ENCODE results near the gene ZNF22.

Gene ZNF22

DNA sequence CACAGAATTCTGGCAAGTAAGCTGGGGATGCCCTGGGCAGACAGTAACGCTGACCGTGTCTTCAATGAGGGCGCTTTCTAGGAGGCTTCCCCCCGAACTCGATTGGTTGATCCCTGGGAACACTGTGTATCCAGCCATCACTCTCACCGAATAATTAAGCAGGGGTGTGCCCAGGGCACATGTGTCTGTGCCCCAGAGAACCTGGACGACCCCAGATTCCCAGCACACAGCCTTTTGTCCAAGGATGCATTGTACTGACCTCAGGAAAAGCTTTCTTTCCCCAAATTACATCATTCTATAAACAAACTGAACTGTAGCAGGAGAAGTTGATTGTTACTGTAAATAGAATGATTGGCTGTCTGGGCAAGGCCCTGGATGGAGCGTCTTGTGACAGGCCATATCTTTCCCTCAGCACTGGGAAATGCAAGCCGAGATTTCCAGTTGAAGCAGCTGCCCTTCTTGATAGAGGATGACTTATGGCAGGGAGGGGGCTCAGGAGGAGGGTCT lies 15.5 kb upstream of the ZNF22 start:
- in situ Hi-C loops (cut with MboI; ENCODE audit: low sequenced_read_pairs) = no loop called here
- Histone ChIP-seq H3K27me3 (ENCODE audit: low read depth) (no peaks in the 10 kb centered on the region), H3K4me1 (peaks cover 25% of the 10 kb centered on the region), H3K9me3 (no peaks in the 10 kb centered on the region), H3K36me3 (replicated peaks) (no peaks in the 10 kb centered on the region), H3K4me3 (no peak overlapping the region)
- no peak for DNase-seq (ENCODE audit: low spot score in 2 of 2)

DNA sequence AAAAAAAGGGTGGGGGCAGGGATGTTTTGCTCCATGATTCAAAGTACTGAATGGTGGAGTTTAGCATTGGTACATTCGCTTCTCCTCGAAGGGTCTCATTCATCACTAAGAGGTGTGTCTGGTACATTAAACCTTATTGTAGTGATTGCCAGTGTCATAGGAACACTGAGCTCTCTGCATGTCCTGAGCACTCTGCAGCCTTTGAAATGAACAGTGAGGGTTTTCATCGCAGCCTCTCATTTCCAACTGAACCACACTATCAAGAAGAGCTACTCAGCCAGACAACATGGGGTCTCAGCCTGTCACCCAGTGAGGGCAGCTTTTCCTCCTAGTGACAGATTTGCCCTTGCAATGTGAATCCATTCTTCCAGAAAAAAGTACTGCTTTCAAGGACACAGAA lies 14.5 kb upstream of the ZNF22 start:
- in situ Hi-C loops (cut with MboI; ENCODE audit: low sequenced_read_pairs) = no loop called here

DNA sequence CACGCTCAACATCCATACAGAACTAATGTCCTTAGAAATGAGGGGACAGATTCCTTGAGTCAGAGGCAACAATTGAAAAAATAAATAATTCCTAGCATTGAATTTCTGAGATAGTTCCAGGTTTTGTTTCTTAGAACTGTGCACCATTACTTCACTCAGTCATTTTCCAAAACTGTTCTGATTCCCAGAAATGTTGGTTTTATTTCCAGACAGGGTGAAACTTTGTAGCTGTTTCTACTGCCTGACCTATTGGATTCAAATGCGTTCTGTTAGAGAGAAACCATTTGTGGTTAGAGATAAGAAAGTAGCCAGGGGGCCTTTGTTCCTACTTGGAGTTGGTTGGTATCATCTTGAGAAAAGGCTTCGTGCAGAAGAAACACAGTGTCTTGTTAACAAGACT lies 14.1 kb upstream of the ZNF22 start:
- no peak overlapping the region for H3K4me3 ChIP-seq
- DNase-seq (ENCODE audit: low spot score in 2 of 2) = no peak
- in situ Hi-C loops (cut with MboI; ENCODE audit: low sequenced_read_pairs) = no loop called here
- no peaks in the 10 kb centered on the region for H3K9me3 ChIP-seq
- peaks cover 32% of the 10 kb centered on the region for H3K4me1 ChIP-seq
- H3K36me3 ChIP-seq (replicated peaks) = no peaks in the 10 kb centered on the region
- no peaks in the 10 kb centered on the region for H3K27me3 ChIP-seq (ENCODE audit: low read depth)

More for the DNA sequence above, 14.5 kb upstream of the ZNF22 start:
- no peaks in the 10 kb centered on the region for H3K9me3 ChIP-seq
- no peak overlapping the region for H3K4me3 ChIP-seq
- no peaks in the 10 kb centered on the region for H3K27me3 ChIP-seq (ENCODE audit: low read depth)
- DNase-seq (ENCODE audit: low spot score in 2 of 2) = no peak
- peaks cover 29% of the 10 kb centered on the region for H3K4me1 ChIP-seq
- no peaks in the 10 kb centered on the region for H3K36me3 ChIP-seq (replicated peaks)

DNA sequence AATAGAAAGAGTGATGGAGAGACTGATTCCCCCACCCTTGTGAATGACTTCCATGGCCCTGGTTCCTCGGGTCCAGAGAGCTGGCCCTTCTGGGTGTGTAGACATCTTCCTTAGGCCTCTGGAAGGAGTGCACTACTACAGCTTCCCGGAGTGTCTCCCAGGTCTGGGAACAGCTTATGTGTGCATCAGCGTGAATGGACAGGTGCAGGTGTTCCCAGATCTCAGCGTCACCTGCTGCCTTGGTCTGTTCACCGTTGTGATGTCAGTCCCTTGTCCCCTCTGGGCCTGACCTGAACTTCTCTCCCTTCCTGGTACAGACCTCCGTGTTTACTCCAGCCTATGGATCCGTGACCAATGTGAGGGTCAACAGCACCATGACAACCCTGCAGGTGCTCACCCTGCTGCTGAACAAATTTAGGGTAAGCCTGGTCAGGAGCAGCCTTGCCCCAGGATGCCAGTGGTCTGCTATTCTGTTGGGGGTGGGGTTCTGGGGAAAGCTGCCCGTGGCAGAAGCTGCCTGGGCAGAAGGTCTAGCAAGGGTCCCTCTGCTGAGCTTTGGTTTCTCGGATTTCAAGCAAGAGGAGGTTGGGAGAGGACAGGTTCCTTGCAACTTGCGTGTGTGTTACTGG lies 11.7 kb upstream of the ZNF22 start:
- Histone ChIP-seq H3K4me3 (no peak overlapping the region), H3K36me3 (replicated peaks) (no peaks in the 10 kb centered on the region), H3K27me3 (ENCODE audit: low read depth) (no peaks in the 10 kb centered on the region), H3K9me3 (no peaks in the 10 kb centered on the region), H3K4me1 (peaks cover 32% of the 10 kb centered on the region)
- DNase-seq (ENCODE audit: low spot score in 2 of 2) = peak in 1 of 2 experiments; percentile 4
- in situ Hi-C loops (cut with MboI; ENCODE audit: low sequenced_read_pairs) = no loop called here

DNA sequence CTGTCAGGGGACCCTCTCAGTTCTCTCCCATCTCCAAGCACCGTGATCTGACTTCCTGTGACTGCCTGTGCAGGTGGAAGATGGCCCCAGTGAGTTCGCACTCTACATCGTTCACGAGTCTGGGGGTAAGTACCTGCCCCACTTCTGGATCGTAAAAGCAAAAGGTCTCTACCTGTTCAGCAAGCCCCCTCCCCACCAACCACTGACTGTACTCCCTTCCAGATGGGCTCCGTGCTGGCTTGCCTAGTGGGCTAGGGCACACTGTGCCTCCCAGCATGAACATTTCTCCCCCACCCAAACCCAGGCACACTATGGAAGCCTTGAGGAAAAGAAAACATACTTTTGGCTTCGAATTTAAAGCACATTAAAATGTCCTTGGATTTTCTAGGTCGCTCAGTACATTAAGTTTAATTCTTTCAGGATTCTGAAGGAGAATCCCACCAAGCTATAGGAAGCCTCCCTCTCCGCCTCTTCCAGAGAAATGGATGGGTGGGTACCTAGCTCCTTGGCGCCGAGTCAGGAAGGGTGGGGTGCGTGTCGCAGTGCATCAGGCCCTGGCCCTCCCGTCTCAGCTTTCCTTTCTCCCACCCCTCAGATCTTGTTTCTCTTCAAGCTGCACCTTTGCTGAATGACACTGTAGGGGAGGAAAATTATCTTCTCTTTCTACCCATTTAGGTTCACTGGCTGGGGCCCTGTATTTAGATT lies 11.0 kb upstream of the ZNF22 start:
- peak in 1 of 2 experiments; percentile 76 for DNase-seq (ENCODE audit: low spot score in 2 of 2)
- Histone ChIP-seq H3K9me3 (no peaks in the 10 kb centered on the region), H3K27me3 (ENCODE audit: low read depth) (no peaks in the 10 kb centered on the region), H3K4me1 (peaks cover 32% of the 10 kb centered on the region), H3K4me3 (no peak overlapping the region), H3K36me3 (replicated peaks) (no peaks in the 10 kb centered on the region)
- in situ Hi-C loops (cut with MboI; ENCODE audit: low sequenced_read_pairs) = no loop called here

DNA sequence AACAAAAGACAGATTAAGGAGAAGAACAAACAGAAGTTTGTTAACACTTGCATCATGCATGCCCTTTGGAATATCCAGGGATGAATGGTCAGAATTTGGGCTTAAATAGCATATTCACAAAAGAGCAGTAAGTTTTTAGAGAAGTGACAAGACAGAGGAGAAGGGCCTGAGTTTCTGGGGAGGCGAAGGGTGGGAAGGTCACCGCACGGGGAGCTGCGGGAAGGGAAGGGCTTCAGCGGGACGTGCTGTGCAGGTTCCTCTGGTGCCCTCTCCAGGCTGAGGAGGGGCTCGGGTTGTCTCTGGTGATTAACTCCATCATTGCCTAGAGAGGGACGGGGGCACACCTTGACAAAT lies 10.4 kb upstream of the ZNF22 start:
- Histone ChIP-seq H3K9me3 (no peaks in the 10 kb centered on the region), H3K27me3 (ENCODE audit: low read depth) (no peaks in the 10 kb centered on the region), H3K4me1 (peaks cover 32% of the 10 kb centered on the region), H3K4me3 (no peak overlapping the region), H3K36me3 (replicated peaks) (no peaks in the 10 kb centered on the region)
- DNase-seq (ENCODE audit: low spot score in 2 of 2) = peak; percentile 86 to 93
- in situ Hi-C loops (cut with MboI; ENCODE audit: low sequenced_read_pairs) = no loop called here

DNA sequence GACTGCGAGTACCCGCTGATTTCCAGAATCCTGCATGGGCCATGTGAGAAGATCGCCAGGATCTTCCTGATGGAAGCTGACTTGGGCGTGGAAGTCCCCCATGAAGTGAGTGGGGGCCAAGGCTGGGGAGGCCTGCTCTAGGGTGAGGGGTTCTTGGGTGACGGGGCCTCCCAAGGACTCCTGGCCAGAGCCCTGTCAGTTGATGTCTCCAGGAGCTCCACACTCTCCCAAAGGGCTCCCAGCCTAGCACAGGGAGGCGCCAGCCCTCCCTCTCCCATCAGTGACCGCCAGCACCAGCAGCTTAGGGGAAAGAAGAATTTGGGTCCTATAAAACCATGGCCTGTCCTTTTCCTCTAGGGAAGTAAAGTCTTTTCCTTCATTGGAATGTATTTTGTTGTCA lies 9.8 kb upstream of the ZNF22 start:
- DNase-seq (ENCODE audit: low spot score in 2 of 2) = no peak
- Histone ChIP-seq H3K4me3 (no peak overlapping the region), H3K9me3 (no peaks in the 10 kb centered on the region), H3K4me1 (peaks cover 25% of the 10 kb centered on the region), H3K36me3 (replicated peaks) (no peaks in the 10 kb centered on the region), H3K27me3 (ENCODE audit: low read depth) (no peaks in the 10 kb centered on the region)
- in situ Hi-C loops (cut with MboI; ENCODE audit: low sequenced_read_pairs) = no loop called here

DNA sequence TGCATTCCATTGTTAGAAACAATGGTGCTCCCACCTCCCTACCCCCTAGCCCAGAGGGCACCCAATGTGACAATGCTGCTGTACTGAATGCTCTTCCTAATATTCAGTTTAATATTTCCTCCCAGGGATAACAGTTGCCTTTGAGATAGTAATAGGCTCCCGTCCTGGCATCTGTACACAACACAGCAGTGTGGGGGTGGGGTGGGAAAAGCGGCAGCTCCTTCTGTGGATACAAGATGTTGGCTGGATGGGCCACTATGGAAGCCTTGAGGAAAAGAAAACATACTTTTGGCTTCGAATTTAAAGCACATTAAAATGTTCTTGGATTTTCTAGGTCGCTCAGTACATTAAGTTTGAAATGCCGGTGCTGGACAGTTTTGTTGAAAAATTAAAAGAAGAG lies 9.2 kb upstream of the ZNF22 start:
- DNase-seq (ENCODE audit: low spot score in 2 of 2) = no peak
- Histone ChIP-seq H3K4me3 (no peak overlapping the region), H3K27me3 (ENCODE audit: low read depth) (no peaks in the 10 kb centered on the region), H3K36me3 (replicated peaks) (no peaks in the 10 kb centered on the region), H3K9me3 (no peaks in the 10 kb centered on the region), H3K4me1 (peaks cover 20% of the 10 kb centered on the region)
- in situ Hi-C loops (cut with MboI; ENCODE audit: low sequenced_read_pairs) = no loop called here

DNA sequence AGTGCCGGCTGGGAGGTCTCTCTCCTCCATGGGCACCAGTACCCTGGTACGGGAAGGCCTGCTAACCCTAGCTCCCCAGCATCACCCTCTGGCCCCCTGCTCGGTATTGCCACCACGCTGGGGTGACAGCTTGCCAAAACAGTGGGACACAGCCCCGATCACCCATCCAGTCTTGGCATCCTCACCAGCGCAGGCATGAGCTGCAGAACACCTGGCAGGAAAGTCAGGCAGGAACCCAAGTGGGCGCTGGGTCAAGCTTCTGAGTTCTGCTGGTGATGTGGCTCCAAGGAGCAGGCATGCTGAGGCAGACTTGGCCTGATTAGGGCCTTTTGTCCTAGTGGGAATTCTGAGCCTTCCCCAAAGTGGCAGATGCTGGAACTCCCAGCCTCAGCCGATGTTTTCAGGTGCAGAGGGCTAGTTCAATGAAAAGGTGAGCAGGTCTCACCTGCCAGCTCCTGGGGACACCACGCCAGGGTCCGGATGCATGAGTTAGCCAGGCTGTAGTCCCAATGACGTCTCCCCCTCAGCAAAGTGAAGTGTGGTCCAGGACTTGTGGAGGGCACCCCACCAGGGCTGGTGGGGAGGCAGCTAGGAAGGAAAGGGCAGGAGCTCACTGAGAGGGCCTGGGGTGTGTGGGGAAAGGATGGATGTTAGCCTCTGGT lies 8.5 kb upstream of the ZNF22 start:
- no peaks in the 10 kb centered on the region for H3K36me3 ChIP-seq (replicated peaks)
- no peaks in the 10 kb centered on the region for H3K9me3 ChIP-seq
- no peaks in the 10 kb centered on the region for H3K27me3 ChIP-seq (ENCODE audit: low read depth)
- H3K4me1 ChIP-seq = peaks cover 23% of the 10 kb centered on the region
- in situ Hi-C loops (cut with MboI; ENCODE audit: low sequenced_read_pairs) = no loop called here
- no peak for DNase-seq (ENCODE audit: low spot score in 2 of 2)
- H3K4me3 ChIP-seq = no peak overlapping the region

DNA sequence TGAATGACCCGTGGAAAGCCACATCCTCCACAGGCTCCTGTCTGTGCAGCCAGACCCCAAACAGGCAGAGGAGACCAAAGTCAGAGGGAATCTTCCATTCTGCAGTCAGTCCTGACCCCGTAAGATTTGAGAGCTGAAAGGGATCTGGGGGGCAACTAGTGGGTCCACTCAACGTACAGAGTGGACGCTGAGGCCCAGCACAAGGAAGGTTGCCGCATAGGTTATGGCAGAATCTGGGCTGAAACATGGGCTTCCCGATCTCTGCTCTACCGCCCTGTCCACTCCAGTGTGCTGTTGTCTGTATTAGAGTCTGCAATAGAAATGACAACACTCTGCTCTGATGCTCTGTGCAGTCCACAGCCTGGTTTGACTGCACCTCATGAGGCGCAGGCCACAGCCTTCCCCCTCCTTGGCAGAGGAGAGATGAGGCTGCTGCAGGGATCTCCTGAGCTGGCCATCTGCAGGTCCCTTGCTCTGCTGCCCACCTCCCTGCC lies 7.9 kb upstream of the ZNF22 start:
- Histone ChIP-seq H3K9me3 (no peaks in the 10 kb centered on the region), H3K4me1 (peaks cover 23% of the 10 kb centered on the region), H3K4me3 (no peak overlapping the region), H3K36me3 (replicated peaks) (no peaks in the 10 kb centered on the region), H3K27me3 (ENCODE audit: low read depth) (no peaks in the 10 kb centered on the region)
- no peak for DNase-seq (ENCODE audit: low spot score in 2 of 2)
- in situ Hi-C loops (cut with MboI; ENCODE audit: low sequenced_read_pairs) = no loop called here

DNA sequence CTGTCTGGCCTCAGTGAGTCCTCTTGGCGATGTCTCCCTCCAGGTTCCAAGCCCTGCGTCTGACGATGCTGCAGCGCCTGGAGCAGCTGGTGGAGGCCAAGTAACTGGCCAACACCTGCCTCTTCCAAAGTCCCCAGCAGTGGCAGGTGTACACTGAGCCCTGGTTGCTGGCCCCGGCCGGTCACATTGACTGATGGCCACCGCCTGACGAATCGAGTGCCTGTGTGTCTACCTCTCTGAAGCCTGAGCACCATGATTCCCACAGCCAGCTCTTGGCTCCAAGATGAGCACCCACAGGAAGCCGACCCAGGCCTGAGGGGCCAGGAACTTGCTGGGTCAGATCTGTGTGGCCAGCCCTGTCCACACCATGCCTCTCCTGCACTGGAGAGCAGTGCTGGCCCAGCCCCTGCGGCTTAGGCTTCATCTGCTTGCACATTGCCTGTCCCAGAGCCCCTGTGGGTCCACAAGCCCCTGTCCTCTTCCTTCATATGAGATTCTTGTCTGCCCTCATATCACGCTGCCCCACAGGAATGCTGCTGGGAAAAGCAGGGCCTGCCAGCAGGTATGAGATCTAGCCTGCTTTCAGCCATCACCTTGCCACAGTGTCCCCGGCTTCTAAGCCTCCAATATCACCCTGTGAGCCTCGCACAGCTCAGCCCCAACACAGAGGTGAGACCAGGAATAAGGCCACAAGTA lies 7.3 kb upstream of the ZNF22 start:
- in situ Hi-C loops (cut with MboI; ENCODE audit: low sequenced_read_pairs) = no loop called here
- H3K4me1 ChIP-seq = peaks cover 23% of the 10 kb centered on the region
- DNase-seq (ENCODE audit: low spot score in 2 of 2) = no peak

DNA sequence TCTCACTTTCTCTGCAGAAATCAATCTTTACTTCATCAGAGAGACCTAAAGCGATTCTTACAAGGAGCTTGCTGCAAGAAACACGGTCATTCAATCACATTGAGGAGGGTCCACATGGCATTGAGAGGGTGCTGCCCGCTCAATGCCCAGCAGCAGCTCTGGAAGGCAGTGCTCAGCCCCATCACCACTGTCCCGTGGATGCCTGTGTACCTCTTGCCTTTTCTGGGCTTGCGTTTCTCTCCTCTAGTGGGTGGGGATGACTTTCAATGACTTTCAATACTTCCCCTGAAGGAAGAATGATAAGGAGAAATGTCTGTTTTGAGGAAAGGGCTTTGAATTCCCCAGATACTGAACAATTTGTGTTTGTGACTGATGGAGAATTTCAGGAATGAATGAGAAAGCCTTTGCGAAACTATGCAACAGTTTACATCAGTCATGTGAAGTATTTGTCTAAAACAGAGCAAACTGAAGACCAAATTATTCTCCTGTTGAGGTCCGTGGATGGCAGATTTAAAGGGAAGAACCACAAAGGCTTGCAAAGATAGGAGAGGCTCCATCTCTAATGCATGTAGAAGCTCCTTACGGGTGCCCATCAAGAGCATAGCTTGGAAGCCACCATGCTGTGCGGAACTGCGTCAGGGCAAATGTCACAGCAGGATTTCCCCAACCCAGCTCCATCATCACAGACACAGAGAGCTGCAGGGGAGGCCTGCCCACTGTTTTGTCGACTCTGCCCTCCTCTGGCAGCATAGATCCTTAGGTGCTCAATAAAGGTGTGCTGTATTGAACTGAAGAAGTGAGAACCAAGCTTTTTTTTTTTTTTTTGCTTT lies 6.6 kb upstream of the ZNF22 start:
- DNase-seq (ENCODE audit: low spot score in 2 of 2) = no peak
- Histone ChIP-seq H3K27me3 (ENCODE audit: low read depth) (no peaks in the 10 kb centered on the region), H3K9me3 (no peaks in the 10 kb centered on the region), H3K4me3 (no peak overlapping the region), H3K4me1 (peaks cover 23% of the 10 kb centered on the region), H3K36me3 (replicated peaks) (no peaks in the 10 kb centered on the region)
- in situ Hi-C loops (cut with MboI; ENCODE audit: low sequenced_read_pairs) = no loop called here

More for the DNA sequence above, 7.3 kb upstream of the ZNF22 start:
- no peaks in the 10 kb centered on the region for H3K36me3 ChIP-seq (replicated peaks)
- H3K4me3 ChIP-seq = no peak overlapping the region
- no peaks in the 10 kb centered on the region for H3K9me3 ChIP-seq
- no peaks in the 10 kb centered on the region for H3K27me3 ChIP-seq (ENCODE audit: low read depth)
